SK-N-SH (cell line): ENCODE results near the gene ZNF407.

Experiments used
- CHD2 ChIP-seq: fragments of 150-350 bp; IDR thresholded peaks from 2 replicates; pipeline ENCODE4 v1.6.1; 2018; ENCODE audit warnings: low read length; ENCODE audit not compliant: partially characterized antibody
- GABPA ChIP-seq: IDR thresholded peaks from 2 replicates; pipeline ENCODE4 v1.4.0; 2012; ENCODE audit warnings: low read depth, mild to moderate bottlenecking
- MXI1 ChIP-seq: IDR thresholded peaks from 2 replicates; pipeline ENCODE4 v1.6.1; 2012; ENCODE audit warnings: mild to moderate bottlenecking, low read depth, low read length, improper control_type of control experiment
- POLR2AphosphoS5 ChIP-seq: IDR thresholded peaks from 2 replicates; pipeline ENCODE4 v1.6.1; 2012; ENCODE audit warnings: low read depth, low read length
- SIN3A ChIP-seq: IDR thresholded peaks from 2 replicates; pipeline ENCODE4 v1.6.1; 2012; ENCODE audit warnings: low read depth, mild to moderate bottlenecking, low read length, moderate library complexity, borderline replicate concordance
- TEAD4 ChIP-seq: IDR thresholded peaks from 2 replicates; pipeline ENCODE4 v1.4.0; 2012; ENCODE audit warnings: mild to moderate bottlenecking, borderline replicate concordance; ENCODE audit not compliant: insufficient read depth
- YY1 ChIP-seq: IDR thresholded peaks from 2 replicates; pipeline ENCODE4 v1.4.0; 2012; ENCODE audit warnings: low read depth, mild to moderate bottlenecking
- TF ChIP-seq, protein P1 (sequence below): fragments of 200-600 bp; sonication (generic); IDR thresholded peaks from 2 replicates; pipeline ENCODE4 v1.6.1; 2017; ENCODE audit warnings: antibody characterized with exemption, mild to moderate bottlenecking, moderate library complexity

DNA sequence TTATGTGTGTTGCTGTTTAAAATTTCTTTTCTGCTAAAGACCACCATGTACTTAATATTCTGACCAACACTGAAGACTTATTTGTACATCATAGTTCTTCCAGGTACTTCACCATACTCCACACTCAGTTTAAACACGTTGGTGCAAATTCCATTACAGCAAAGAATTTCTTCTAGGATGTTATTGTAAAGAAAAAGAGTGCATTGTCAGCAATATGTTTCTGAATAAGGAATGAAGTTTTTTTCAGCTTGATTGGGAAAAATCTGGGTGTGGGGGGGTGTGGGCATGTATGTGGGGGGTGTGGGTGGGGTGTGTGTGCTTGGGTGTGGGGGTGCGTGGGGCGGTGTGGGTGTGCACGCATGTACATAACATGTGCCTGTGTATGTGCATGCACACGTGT is 447.1 kb downstream of the ZNF407 start:
- TF ChIP-seq, protein P1, sequence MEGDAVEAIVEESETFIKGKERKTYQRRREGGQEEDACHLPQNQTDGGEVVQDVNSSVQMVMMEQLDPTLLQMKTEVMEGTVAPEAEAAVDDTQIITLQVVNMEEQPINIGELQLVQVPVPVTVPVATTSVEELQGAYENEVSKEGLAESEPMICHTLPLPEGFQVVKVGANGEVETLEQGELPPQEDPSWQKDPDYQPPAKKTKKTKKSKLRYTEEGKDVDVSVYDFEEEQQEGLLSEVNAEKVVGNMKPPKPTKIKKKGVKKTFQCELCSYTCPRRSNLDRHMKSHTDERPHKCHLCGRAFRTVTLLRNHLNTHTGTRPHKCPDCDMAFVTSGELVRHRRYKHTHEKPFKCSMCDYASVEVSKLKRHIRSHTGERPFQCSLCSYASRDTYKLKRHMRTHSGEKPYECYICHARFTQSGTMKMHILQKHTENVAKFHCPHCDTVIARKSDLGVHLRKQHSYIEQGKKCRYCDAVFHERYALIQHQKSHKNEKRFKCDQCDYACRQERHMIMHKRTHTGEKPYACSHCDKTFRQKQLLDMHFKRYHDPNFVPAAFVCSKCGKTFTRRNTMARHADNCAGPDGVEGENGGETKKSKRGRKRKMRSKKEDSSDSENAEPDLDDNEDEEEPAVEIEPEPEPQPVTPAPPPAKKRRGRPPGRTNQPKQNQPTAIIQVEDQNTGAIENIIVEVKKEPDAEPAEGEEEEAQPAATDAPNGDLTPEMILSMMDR = no peak
- TF ChIP-seq CHD2 (no peak), TEAD4 (no peak), GABPA (no peak), SIN3A (no peak), POLR2AphosphoS5 (no peak), YY1 (no peak), MXI1 (no peak)
